H1 (cell line): ENCODE measurements around the gene TUBB1. TPM values are rescaled to one million over a fixed set of nuclear protein-coding genes. Genes with fewer than 3 reads are reported as not detected.

Source experiments
- CTCF ChIA-PET: fragments of 300-600 bp; sonication (Branson Sonifier 250); formaldehyde crosslinking; loops from one replicate; lab custom pipeline; 2021; ENCODE audit not compliant: partially characterized antibody; lab: Charles Lee
- POLR2A ChIA-PET: fragments of 300-600 bp; sonication (Branson Sonifier 250); formaldehyde crosslinking; loops from one replicate; lab custom pipeline; 2021; ENCODE audit warnings: inconsistent platforms; ENCODE audit not compliant: partially characterized antibody; lab: Charles Lee
- DNase-seq, 2 experiments: peaks; one replicate each; pipeline versions ENCODE4 v3.0.0 to v3.0.0-alpha.2; 2010 to 2022; ENCODE audit warnings: low spot score in 2 of 2, low read depth in 1 of 2, mixed read lengths in 1 of 2
- FAIRE-seq: peaks from 2 replicates; lab custom pipeline; 2011; peaks lifted over from hg19 to GRCh38; lab: Jason Lieb, UNC
- H2AFZ ChIP-seq: 2 replicates; pipeline ENCODE4 v1.8.1; 2012; ENCODE audit warnings: low read length, inconsistent platforms
- H2AK5ac ChIP-seq: 2 replicates; pipeline ENCODE4 v1.6.1; 2013; ENCODE audit warnings: low read depth, low read length
- H2BK120ac ChIP-seq: replicated peaks from 2 replicates; pipeline ENCODE3; 2013; ENCODE audit warnings: low read depth, low read length, inconsistent platforms
- H2BK12ac ChIP-seq: 2 replicates; pipeline ENCODE4 v1.6.1; 2013; ENCODE audit warnings: low read depth, low read length
- H2BK15ac ChIP-seq: 2 replicates; pipeline ENCODE4 v1.6.1; 2013; ENCODE audit warnings: low read length
- H2BK20ac ChIP-seq: 2 replicates; pipeline ENCODE4 v1.6.1; 2013; ENCODE audit warnings: low read length
- H2BK5ac ChIP-seq: 2 replicates; pipeline ENCODE4 v1.6.1; 2013; ENCODE audit warnings: low read depth, low read length
- H3K14ac ChIP-seq: 2 replicates; pipeline ENCODE4 v1.6.1; 2013; ENCODE audit warnings: inconsistent platforms; ENCODE audit not compliant: insufficient read length
- H3K18ac ChIP-seq: 2 replicates; pipeline ENCODE4 v1.6.1; 2013; ENCODE audit warnings: low read length; ENCODE audit errors: extremely low read depth
- H3K23ac ChIP-seq: 2 replicates; pipeline ENCODE4 v1.6.1; 2013; ENCODE audit warnings: inconsistent platforms; ENCODE audit not compliant: insufficient read length
- H3K23me2 ChIP-seq: 2 replicates; pipeline ENCODE4 v1.6.1; 2013; ENCODE audit warnings: low read depth, low read length
- H3K27ac ChIP-seq: 2 replicates; pipeline ENCODE4 v1.6.1; 2011; ENCODE audit warnings: low read depth, low read length, inconsistent platforms
- H3K27me3 ChIP-seq, 4 experiments: replicated peaks in 1 of 4; 1 replicate in 1 of 4; 2 replicates in 3 of 4; pipeline versions ENCODE4 v1.6.1 to v1.8.1; 2011 to 2013; ENCODE audit warnings: low read length in 3 of 4, mild to moderate bottlenecking in 3 of 4, inconsistent platforms in 2 of 4, mixed read lengths in 2 of 4, moderate library complexity in 1 of 4; ENCODE audit not compliant: control insufficient read depth in 3 of 4, insufficient read depth in 3 of 4; ENCODE audit errors: extremely low read depth in 1 of 4
- H3K36me3 ChIP-seq, 4 experiments: 2 replicates each; pipeline versions ENCODE4 v1.6.1 to v1.8.1; 2011 to 2013; ENCODE audit warnings: mild to moderate bottlenecking in 4 of 4, low read length in 3 of 4, moderate library complexity in 2 of 4, control low read depth in 1 of 4, inconsistent platforms in 1 of 4; ENCODE audit not compliant: insufficient read depth in 4 of 4, control insufficient read depth in 2 of 4
- H3K4ac ChIP-seq: replicated peaks from 2 replicates; pipeline ENCODE3; 2013; ENCODE audit warnings: low read length, low read depth, mixed read lengths, inconsistent platforms; ENCODE audit not compliant: insufficient read length
- H3K4me1 ChIP-seq, 4 experiments: replicated peaks in 1 of 4; 1 replicate in 1 of 4; 2 replicates in 3 of 4; pipeline versions ENCODE4 v1.6.1 to v1.8.1; 2011 to 2013; ENCODE audit warnings: low read length in 3 of 4, inconsistent platforms in 2 of 4, mixed read lengths in 1 of 4; ENCODE audit not compliant: insufficient read depth in 4 of 4, control insufficient read depth in 3 of 4
- H3K4me2 ChIP-seq, 2 experiments: 2 replicates each; pipeline versions ENCODE4 v1.6.1 to v1.8.1; 2011 to 2013; ENCODE audit warnings: low read depth in 2 of 2, low read length in 2 of 2, control low read depth in 1 of 2, inconsistent platforms in 1 of 2, mild to moderate bottlenecking in 1 of 2; ENCODE audit not compliant: insufficient read depth in 1 of 2
- H3K4me3 ChIP-seq, 4 experiments: fragments of 200-600, 300-600 bp in 1 of 4; sonication (generic), shearing (Covaris generic), sonication (Bioruptor Twin) in 1 of 4; 2 replicates each; pipeline versions ENCODE4 v1.5.1 to v1.8.1; 2011 to 2016; ENCODE audit warnings: low read length in 4 of 4, low read depth in 3 of 4, control low read depth in 2 of 4, inconsistent platforms in 2 of 4, mild to moderate bottlenecking in 2 of 4, mixed read lengths in 1 of 4, moderate library complexity in 1 of 4; ENCODE audit not compliant: insufficient read depth in 2 of 4; ENCODE audit errors: extremely low read depth in 1 of 4
- H3K56ac ChIP-seq: replicated peaks from 2 replicates; pipeline ENCODE3; 2013; ENCODE audit warnings: low read depth, mild to moderate bottlenecking, mixed read lengths, low read length, inconsistent platforms; ENCODE audit not compliant: insufficient read length
- H3K79me1 ChIP-seq: 2 replicates; pipeline ENCODE4 v1.6.1; 2013; ENCODE audit warnings: low read depth, low read length, control low read depth
- H3K79me2 ChIP-seq, 2 experiments: 2 replicates each; pipeline versions ENCODE4 v1.6.1 to v1.8.1; 2012 to 2013; ENCODE audit warnings: low read length in 2 of 2, mild to moderate bottlenecking in 2 of 2, inconsistent platforms in 1 of 2; ENCODE audit not compliant: insufficient read depth in 2 of 2, control insufficient read depth in 1 of 2
- H3K9ac ChIP-seq, 4 experiments: replicated peaks in 1 of 4; 1 replicate in 1 of 4; 2 replicates in 3 of 4; pipeline versions ENCODE4 v1.6.1 to v1.8.1; 2011 to 2013; ENCODE audit warnings: low read depth in 3 of 4, low read length in 3 of 4, control low read depth in 2 of 4, mild to moderate bottlenecking in 2 of 4, moderate library complexity in 2 of 4, inconsistent platforms in 1 of 4; ENCODE audit errors: extremely low read depth in 1 of 4
- H3K9me3 ChIP-seq, 2 experiments: 2 replicates each; pipeline versions ENCODE4 v1.6.1 to v1.8.1; 2012 to 2013; ENCODE audit warnings: mild to moderate bottlenecking in 2 of 2, moderate library complexity in 2 of 2, control low read depth in 1 of 2, inconsistent platforms in 1 of 2, low read depth in 1 of 2, low read length in 1 of 2, mixed read lengths in 1 of 2; ENCODE audit not compliant: insufficient read depth in 2 of 2
- H4K20me1 ChIP-seq, 2 experiments: replicated peaks in 1 of 2; 2 replicates each; pipeline versions ENCODE3 to v1.8.1; 2011 to 2013; ENCODE audit warnings: inconsistent platforms in 2 of 2, low read length in 2 of 2, mild to moderate bottlenecking in 1 of 2; ENCODE audit not compliant: insufficient read depth in 2 of 2, control insufficient read depth in 1 of 2
- H4K5ac ChIP-seq: 2 replicates; pipeline ENCODE4 v1.6.1; 2013; ENCODE audit warnings: low read length, low read depth, mixed read lengths, inconsistent platforms; ENCODE audit not compliant: insufficient read length
- H4K8ac ChIP-seq: 2 replicates; pipeline ENCODE4 v1.8.0; 2013; ENCODE audit warnings: mild to moderate bottlenecking, moderate library complexity, low read length, inconsistent platforms; ENCODE audit not compliant: insufficient read depth; ENCODE audit errors: extremely low read depth
- H4K91ac ChIP-seq: replicated peaks from 2 replicates; pipeline ENCODE3; 2013; ENCODE audit warnings: low read length, mixed read lengths, inconsistent platforms; ENCODE audit not compliant: insufficient read length
- ASH2L ChIP-seq: fragments of 200-600, 300-600 bp; sonication (generic); IDR thresholded peaks from one replicate; pipeline ENCODE4 v1.7.1; 2017; ENCODE audit warnings: low read length
- CHD2 ChIP-seq: IDR thresholded peaks from 2 replicates; pipeline ENCODE4 v1.6.1; 2012; ENCODE audit warnings: low read length, improper control_type of control experiment
- CREB1 ChIP-seq: IDR thresholded peaks from 2 replicates; pipeline ENCODE4 v1.6.1; 2012; ENCODE audit warnings: inconsistent platforms
- EP300 ChIP-seq, 2 experiments: IDR thresholded peaks; 1 replicate in 1 of 2; 2 replicates in 1 of 2; pipeline ENCODE4 v1.6.1; 2011 to 2012; ENCODE audit warnings: low read depth in 2 of 2, low read length in 2 of 2, mild to moderate bottlenecking in 2 of 2, borderline replicate concordance in 1 of 2, inconsistent platforms in 1 of 2, moderate library complexity in 1 of 2
- FOSL1 ChIP-seq: IDR thresholded peaks from 2 replicates; pipeline ENCODE4 v1.6.1; 2011; ENCODE audit warnings: mild to moderate bottlenecking, low read depth, low read length, moderate library complexity; ENCODE audit not compliant: insufficient read depth
- HDAC2 ChIP-seq, 2 experiments: fragments of 300-600 bp in 1 of 2; sonication (generic) in 1 of 2; IDR thresholded peaks; 2 replicates each; pipeline ENCODE4 v1.6.1; 2011 to 2012; ENCODE audit warnings: low read depth in 2 of 2, low read length in 2 of 2, mild to moderate bottlenecking in 2 of 2, moderate library complexity in 2 of 2, borderline replicate concordance in 1 of 2, inconsistent platforms in 1 of 2
- JUN ChIP-seq: IDR thresholded peaks from 2 replicates; pipeline ENCODE4 v1.6.1; 2011; ENCODE audit warnings: low read depth, mild to moderate bottlenecking, improper control_type of control experiment, low read length
- JUND ChIP-seq: IDR thresholded peaks from 2 replicates; pipeline ENCODE4 v1.6.1; 2011; ENCODE audit warnings: mild to moderate bottlenecking, improper control_type of control experiment, low read length
- MAX ChIP-seq: IDR thresholded peaks from 2 replicates; pipeline ENCODE4 v1.6.1; 2012; ENCODE audit warnings: inconsistent platforms
- NANOG ChIP-seq: IDR thresholded peaks from 2 replicates; pipeline ENCODE4 v1.6.1; 2011; ENCODE audit warnings: low read length, low read depth, mild to moderate bottlenecking, inconsistent platforms; ENCODE audit not compliant: insufficient read depth, poor library complexity, severe bottlenecking
- RAD21 ChIP-seq, 2 experiments: IDR thresholded peaks in 1 of 2; conservative IDR thresholded peaks in 1 of 2; 2 replicates each; pipeline ENCODE4 v1.6.1; 2011; ENCODE audit warnings: low read depth in 2 of 2, low read length in 2 of 2, improper control_type of control experiment in 1 of 2, inconsistent platforms in 1 of 2, mild to moderate bottlenecking in 1 of 2, moderate library complexity in 1 of 2
- RNF2 ChIP-seq: fragments of 200-900, 300-1000 bp; sonication (generic); IDR thresholded peaks from 2 replicates; pipeline ENCODE4 v1.7.1; 2016; ENCODE audit warnings: borderline replicate concordance, low read depth, mild to moderate bottlenecking, antibody characterized with exemption, low read length; ENCODE audit not compliant: poor library complexity, severe bottlenecking; ENCODE audit errors: missing control alignments
- SRF ChIP-seq: IDR thresholded peaks from 2 replicates; pipeline ENCODE4 v1.6.1; 2011; ENCODE audit warnings: mild to moderate bottlenecking, low read depth, low read length, moderate library complexity
- TEAD4 ChIP-seq: IDR thresholded peaks from 2 replicates; pipeline ENCODE4 v1.6.1; 2012; ENCODE audit warnings: low read depth, low read length, inconsistent platforms, mixed read lengths
- WGBS, 2 experiments: shearing (Covaris generic) in 1 of 2; methylation state at CpG; one replicate each; pipeline versions ENCODE4 v1.1.6 to v1.1.7; 2013 to 2015; ENCODE audit warnings: low lambda C conversion rate in 2 of 2, mixed read lengths in 2 of 2, inconsistent platforms in 1 of 2, low coverage in 1 of 2, missing lambda C conversion rate in 1 of 2; ENCODE audit not compliant: insufficient replicate concordance in 2 of 2, insufficient coverage in 1 of 2, insufficient read length in 1 of 2; ENCODE audit errors: extremely low coverage in 1 of 2, missing lambda C conversion rate in 1 of 2; 5-methylcytosine and 5-hydroxymethylcytosine counted together
- polyA plus RNA-seq, 7 experiments: library from polyadenylated mRNA; depleted of rRNA in 3 of 7; stranded (reverse) in 5 of 7; unstranded in 2 of 7; fragments of >200 nt in 5 of 7; fragments of 200-250 nt in 2 of 7; gene quantifications; 1 replicate in 5 of 7; 2 replicates in 1 of 7; 4 replicates in 1 of 7; pipeline versions ENCODE4 v1.2.1 to v1.2.3, GENCODE V29; 2011 to 2013; ENCODE audit warnings: missing spikeins in 2 of 7, mixed read lengths in 2 of 7
- total RNA-seq: library from RNA; stranded (reverse); fragmentation: NEBNext Ultra II Directional; extraction: Animal tissue kit (Norgen Biotek cat#: 25700); gene quantifications from 2 replicates; pipeline ENCODE4 v1.2.1, GENCODE V29; 2021

TUBB1 gene
- total and polyA plus RNA-seq, 2 of the 8 experiments (the other 6 are each of a cell fraction or from before 2014, with no cell fraction given), result not detected

- H4K91ac ChIP-seq, result no peak overlapping the region
- no peak overlapping the region for H3K18ac ChIP-seq
- H2BK5ac ChIP-seq, result no peak overlapping the region
- H4K8ac ChIP-seq, result no peak overlapping the region
- H4K20me1 ChIP-seq, result no peaks in the 10 kb centered on the region
- no peak overlapping the region for H2BK15ac ChIP-seq
- H2BK12ac ChIP-seq, result no peak overlapping the region
- no peak overlapping the region for H3K56ac ChIP-seq
- peak overlapping the region; percentile 7; the same call in 1 of the 2 replicates for H3K27ac ChIP-seq
- no peak overlapping the region for H3K4ac ChIP-seq
- H3K9ac ChIP-seq, result no peak overlapping the region
- CTCF ChIA-PET, result interaction anchor here (1.2 kb wide), 1 partner anchor 192 kb away, joined by 3 read pairs; no protein-coding TSS in a partner anchor
- no peak overlapping the region for H4K5ac ChIP-seq
- no peak overlapping the region for H2AFZ ChIP-seq
- H3K9me3 ChIP-seq, result no peaks in the 10 kb centered on the region
- no peaks in the 10 kb centered on the region for H3K23me2 ChIP-seq
- no peak overlapping the region for H3K23ac ChIP-seq
- no peaks in the 10 kb centered on the region for H3K36me3 ChIP-seq
- H3K4me2 ChIP-seq, result no peak overlapping the region
- no peak for FAIRE-seq
- 72% methylated on average over 4 of the region's 4 CpGs; no CpG with 5 or more reads in 1 of the 2 experiments for WGBS, 2 experiments
- no peaks in the 10 kb centered on the region for H3K79me1 ChIP-seq
- no peak overlapping the region for H2BK120ac ChIP-seq
- no peaks in the 10 kb centered on the region for H3K79me2 ChIP-seq
- no peak overlapping the region for H3K4me3 ChIP-seq
- no peak for DNase-seq
- H2AK5ac ChIP-seq, result no peak overlapping the region
- H3K14ac ChIP-seq, result no peak overlapping the region
- H3K27me3 ChIP-seq, result no peaks in the 10 kb centered on the region
- no peaks in the 10 kb centered on the region for H3K4me1 ChIP-seq
- no peak overlapping the region for H2BK20ac ChIP-seq
- POLR2A ChIA-PET, result no interaction called here
- TF ChIP-seq CREB1 (no peak), JUND (no peak), RNF2 (no peak), EP300 (IDR thresholded peaks at IDR 0.05; ENCODE audit: borderline replicate concordance in 1 of 2, low read depth in 2 of 2, low read length in 2 of 2) (no peak), HDAC2 (IDR thresholded peaks at IDR 0.05; ENCODE audit: borderline replicate concordance in 1 of 2, low read depth in 2 of 2, low read length in 2 of 2) (no peak), JUN (no peak), SRF (no peak), NANOG (no peak), TEAD4 (no peak), FOSL1 (no peak), ASH2L (no peak), CHD2 (no peak), MAX (no peak), RAD21 (IDR thresholded peaks at IDR 0.05 in 1 of 2, conservative IDR thresholded peaks at IDR 0.05 in 1 of 2; ENCODE audit: low read depth in 2 of 2, low read length in 2 of 2) (no peak)
These were observed 42.9 kb downstream of the TUBB1 start for GRCh38 chr20:59062081-59062480.
